ENCODE measurements around the gene DNAJC30.
"Not testable (repeated sequence)": the region's sequence is repeated elsewhere in the genome, so short reads cannot be mapped to it uniquely, and the experiment has no call there.

Gene DNAJC30

DNA sequence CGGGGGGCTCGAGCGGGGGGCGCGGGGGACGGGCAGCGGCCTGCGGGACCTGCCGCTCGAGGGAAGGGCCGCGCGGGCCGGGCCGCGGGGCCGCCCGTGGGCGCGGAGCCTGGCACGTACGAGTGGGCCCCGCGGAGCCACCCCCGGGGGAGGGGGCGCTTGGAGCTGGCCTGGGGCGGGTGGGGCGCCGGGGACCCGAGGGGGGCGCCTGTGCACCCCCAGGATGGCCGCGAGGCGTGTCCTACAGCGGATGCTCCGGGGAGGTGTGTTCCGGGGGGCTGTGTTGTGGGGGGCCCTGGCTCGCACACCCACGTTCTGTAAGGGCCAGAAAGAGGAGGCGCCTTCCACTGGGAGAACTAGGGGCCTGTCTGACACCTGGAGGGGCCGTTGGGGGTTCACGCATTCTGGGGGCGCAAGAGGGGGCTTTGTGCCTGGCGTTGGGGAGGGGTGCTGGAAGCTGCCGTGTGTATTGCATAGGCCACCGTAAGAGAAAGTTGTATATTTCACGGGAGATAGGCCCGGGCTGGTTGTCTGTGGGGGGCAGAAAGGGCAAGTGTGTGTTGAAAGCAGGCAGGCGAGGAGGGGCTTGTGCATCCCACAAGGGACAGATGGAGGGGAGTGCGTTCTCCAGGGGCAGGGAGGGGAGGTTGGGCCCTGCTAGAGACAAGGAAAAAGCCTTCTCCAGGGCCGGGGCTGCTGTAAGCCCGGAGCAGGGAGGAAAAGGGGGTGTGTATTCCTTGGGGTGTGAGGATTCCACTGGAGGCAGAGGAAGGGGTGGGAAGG lies 15.0 kb downstream of the DNAJC30 start:
- POLR2A ChIA-PET = interaction anchor here (1.2 kb wide), 1 partner anchor 70 kb away, joined by 4 read pairs; the partner anchor contains the start of gene ABHD11
- TF ChIP-seq HDGF (IDR thresholded peaks at IDR 0.05; ENCODE audit: borderline replicate concordance) (no peak), TARDBP (IDR thresholded peaks at IDR 0.05) (no peak), BHLHE40 (IDR thresholded peaks at IDR 0.05; ENCODE audit: borderline replicate concordance) (no peak), SUZ12 (IDR thresholded peaks at IDR 0.05) (no peak), FOXA1 (IDR thresholded peaks at IDR 0.05) (no peak), NFRKB (IDR thresholded peaks at IDR 0.05) (no peak), LEF1 (IDR thresholded peaks at IDR 0.05; ENCODE audit: borderline replicate concordance) (no peak), CTBP1 (IDR thresholded peaks at IDR 0.05; ENCODE audit: borderline replicate concordance) (no peak)
- TF ChIP-seq, protein P1, sequence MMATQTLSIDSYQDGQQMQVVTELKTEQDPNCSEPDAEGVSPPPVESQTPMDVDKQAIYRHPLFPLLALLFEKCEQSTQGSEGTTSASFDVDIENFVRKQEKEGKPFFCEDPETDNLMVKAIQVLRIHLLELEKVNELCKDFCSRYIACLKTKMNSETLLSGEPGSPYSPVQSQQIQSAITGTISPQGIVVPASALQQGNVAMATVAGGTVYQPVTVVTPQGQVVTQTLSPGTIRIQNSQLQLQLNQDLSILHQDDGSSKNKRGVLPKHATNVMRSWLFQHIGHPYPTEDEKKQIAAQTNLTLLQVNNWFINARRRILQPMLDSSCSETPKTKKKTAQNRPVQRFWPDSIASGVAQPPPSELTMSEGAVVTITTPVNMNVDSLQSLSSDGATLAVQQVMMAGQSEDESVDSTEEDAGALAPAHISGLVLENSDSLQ (IDR thresholded peaks at IDR 0.05) = no peak

GRCh38 chr7:73667344-73668102 lies 15.7 kb downstream of the DNAJC30 start, which contains the start of gene VPS37D:
Gene VPS37D (plus strand): TSS chr7:73667831. CDS start chr7:73667959, 128 bp downstream.
- CTCF ChIA-PET = interaction anchor here (0.6 to 3.1 kb wide), 8 partner anchors 14 to 583 kb away, joined by 3 to 16 read pairs (median 3); no protein-coding TSS in a partner anchor
- peak; percentile 89 for DNase-seq (ENCODE audit: extremely low spot score)
- POLR2A ChIA-PET = no interaction called here
- TF ChIP-seq SP1 (IDR thresholded peaks at IDR 0.05) (no peak), SUZ12 (IDR thresholded peaks at IDR 0.05) (no peak), FOXM1 (IDR thresholded peaks at IDR 0.05; ENCODE audit: borderline replicate concordance) (peak; percentile 57), NFRKB (IDR thresholded peaks at IDR 0.05) (no peak)

More for the DNA sequence above, 15.0 kb downstream of the DNAJC30 start:
- CTCF ChIA-PET = interaction anchor here (0.6 to 3.1 kb wide), 10 partner anchors 8 to 582 kb away, joined by 3 to 16 read pairs (median 3); no protein-coding TSS in a partner anchor
- no peak for DNase-seq (ENCODE audit: extremely low spot score)

- CTCF ChIA-PET = interaction anchor here (0.6 kb wide), 1 partner anchor 66 kb away, joined by 3 read pairs; no protein-coding TSS in a partner anchor
- POLR2A ChIA-PET = no interaction called here
These were observed 20.2 kb downstream of the DNAJC30 start for GRCh38 chr7:73663033-73663432.

DNA sequence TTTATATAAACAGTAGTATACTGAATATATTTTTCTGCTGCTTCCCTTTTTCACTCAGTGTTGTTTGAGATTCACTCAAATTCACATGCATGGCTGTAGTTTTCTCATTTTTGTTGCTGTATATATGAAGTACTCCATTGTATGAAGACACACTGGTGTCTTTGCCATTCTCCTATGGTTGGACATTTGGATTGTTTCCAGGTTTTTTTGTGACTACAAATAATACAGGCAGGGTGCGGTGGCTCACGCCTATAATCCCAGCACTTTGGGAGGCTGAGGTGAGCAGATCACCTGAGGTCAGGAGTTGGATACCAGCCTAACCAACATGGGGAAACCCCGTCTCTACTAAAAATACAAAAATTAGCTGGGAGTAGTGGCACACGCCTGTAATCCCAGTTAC lies 22.7 kb downstream of the DNAJC30 start:
- CTCF ChIA-PET = interaction anchor here (0.6 kb wide), 1 partner anchor 8 kb away, joined by 3 read pairs; no protein-coding TSS in a partner anchor
- POLR2A ChIA-PET; DNase-seq (ENCODE audit: extremely low spot score): not testable (repeated sequence)

More at GRCh38 chr7:73663033-73663432, 20.2 kb downstream of the DNAJC30 start:
- DNase-seq (ENCODE audit: extremely low spot score) = no peak
- TF ChIP-seq CTBP1 (IDR thresholded peaks at IDR 0.05; ENCODE audit: borderline replicate concordance) (no peak), ELF4 (IDR thresholded peaks at IDR 0.05) (no peak), BHLHE40 (IDR thresholded peaks at IDR 0.05; ENCODE audit: borderline replicate concordance) (no peak), ARNT (IDR thresholded peaks at IDR 0.05) (no peak), NFRKB (IDR thresholded peaks at IDR 0.05) (no peak), SUZ12 (IDR thresholded peaks at IDR 0.05) (no peak), SP1 (IDR thresholded peaks at IDR 0.05) (no peak), L3MBTL2 (conservative IDR thresholded peaks at IDR 0.05) (no peak), FOXA1 (IDR thresholded peaks at IDR 0.05) (no peak), HDGF (IDR thresholded peaks at IDR 0.05; ENCODE audit: borderline replicate concordance) (no peak), FOXM1 (IDR thresholded peaks at IDR 0.05; ENCODE audit: borderline replicate concordance) (no peak), ZNF384 (IDR thresholded peaks at IDR 0.05) (no peak), FOXK2 (IDR thresholded peaks at IDR 0.05) (no peak), LEF1 (IDR thresholded peaks at IDR 0.05; ENCODE audit: borderline replicate concordance) (no peak), TARDBP (IDR thresholded peaks at IDR 0.05) (no peak)
- TF ChIP-seq, protein P1 (IDR thresholded peaks at IDR 0.05) = no peak

DNA sequence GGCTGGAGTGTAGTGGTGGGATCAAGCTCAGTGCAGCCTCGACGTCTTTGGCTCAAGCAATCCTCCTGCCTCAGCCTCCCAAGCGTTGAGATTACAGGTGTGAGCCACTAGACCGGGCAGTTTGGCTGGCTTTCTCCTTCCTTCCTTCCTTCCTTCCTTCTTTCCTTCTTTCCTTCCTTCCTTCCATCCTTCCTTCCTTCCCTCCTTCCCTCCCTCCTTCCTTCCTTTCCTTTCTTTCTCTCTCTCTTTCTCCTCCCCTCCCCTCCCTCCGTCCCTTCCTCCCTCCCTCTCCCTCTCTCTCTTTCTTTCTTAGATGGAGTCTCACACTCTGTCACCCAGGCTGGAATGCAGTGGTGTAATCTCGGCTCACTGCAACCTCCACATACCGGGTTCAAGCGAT lies 23.3 kb downstream of the DNAJC30 start:
- POLR2A ChIA-PET = no interaction called here
- CTCF ChIA-PET = no interaction called here
- TF ChIP-seq TARDBP (IDR thresholded peaks at IDR 0.05) = no peak
- no peak for TF ChIP-seq FOXA1 (IDR thresholded peaks at IDR 0.05)
- TF ChIP-seq ARNT (IDR thresholded peaks at IDR 0.05) = no peak
- no peak for DNase-seq (ENCODE audit: extremely low spot score)

DNA sequence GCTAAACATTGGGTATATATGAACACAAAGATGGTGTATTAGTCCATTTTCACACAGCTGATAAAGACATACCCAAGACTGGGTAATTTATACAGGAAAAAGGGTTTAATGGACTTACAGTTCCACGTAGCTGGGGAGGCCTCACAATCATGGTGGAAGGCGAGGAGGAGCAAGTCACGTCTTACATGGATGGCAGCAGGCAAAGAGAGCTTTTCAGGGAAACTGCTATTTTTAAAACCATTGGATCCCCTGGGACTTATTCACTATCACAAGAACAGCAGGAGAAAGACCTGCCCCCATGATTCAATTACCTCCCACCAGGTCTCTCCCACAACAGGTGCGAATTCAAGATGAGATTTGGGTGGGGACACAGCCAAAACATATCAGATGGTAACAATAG lies 27.9 kb downstream of the DNAJC30 start:
- DNase-seq (ENCODE audit: extremely low spot score); CTCF ChIA-PET; POLR2A ChIA-PET: not testable (repeated sequence)

DNA sequence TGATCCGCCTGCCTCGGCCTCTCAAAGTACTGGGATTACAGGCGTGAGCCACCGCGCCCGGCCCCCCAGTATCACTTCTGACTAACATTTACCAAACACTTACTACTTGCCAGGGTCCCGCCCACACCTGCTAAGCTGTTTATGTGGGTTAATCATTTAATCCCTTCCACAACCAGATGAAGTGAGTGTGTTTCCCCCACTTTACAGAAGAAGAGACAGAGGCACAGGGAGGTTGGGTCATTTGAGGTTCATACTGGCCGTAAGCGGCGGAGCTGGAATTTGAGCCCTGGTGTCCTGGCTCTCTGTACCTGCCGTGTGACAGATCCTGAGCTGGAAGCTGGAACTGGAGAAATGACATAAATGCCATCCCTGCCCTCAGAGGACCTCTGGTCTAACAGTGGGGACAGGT lies 30.7 kb downstream of the DNAJC30 start:
- TF ChIP-seq FOXK2 (IDR thresholded peaks at IDR 0.05) = no peak
- no peak for TF ChIP-seq ELF4 (IDR thresholded peaks at IDR 0.05)
- no peak for TF ChIP-seq CTBP1 (IDR thresholded peaks at IDR 0.05; ENCODE audit: borderline replicate concordance)
- TF ChIP-seq NFRKB (IDR thresholded peaks at IDR 0.05) = no peak
- no peak for TF ChIP-seq TARDBP (IDR thresholded peaks at IDR 0.05)
- no peak for TF ChIP-seq ZNF384 (IDR thresholded peaks at IDR 0.05)
- TF ChIP-seq ARNT (IDR thresholded peaks at IDR 0.05) = no peak
- no peak for TF ChIP-seq FOXM1 (IDR thresholded peaks at IDR 0.05; ENCODE audit: borderline replicate concordance)
- no peak for TF ChIP-seq LEF1 (IDR thresholded peaks at IDR 0.05; ENCODE audit: borderline replicate concordance)
- TF ChIP-seq BHLHE40 (IDR thresholded peaks at IDR 0.05; ENCODE audit: borderline replicate concordance) = no peak
- TF ChIP-seq FOXA1 (IDR thresholded peaks at IDR 0.05) = no peak
- TF ChIP-seq SUZ12 (IDR thresholded peaks at IDR 0.05) = no peak
- TF ChIP-seq L3MBTL2 (conservative IDR thresholded peaks at IDR 0.05) = no peak
- ChIA-PET POLR2A (no interaction called here), CTCF (interaction anchor here (0.8 kb wide), 1 partner anchor 46 kb away, joined by 5 read pairs; no protein-coding TSS in a partner anchor)
- no peak for DNase-seq (ENCODE audit: extremely low spot score)

Data from HEK293T (cell line).